Spleen (tissue), 7 donors: Measurements from ENCODE around the gene ALKBH7.
"Not testable (repeated sequence)": the region's sequence is repeated elsewhere in the genome, so short reads cannot be mapped to it uniquely, and the experiment has no call there.

Experiments used
- CTCF ChIP-seq, 11 experiments: fragments of 200-600 bp in 7 of 11; fragments of 450-650 bp in 4 of 11; sonication (generic) in 4 of 11; IDR thresholded peaks in 8 of 11; conservative IDR thresholded peaks in 3 of 11; 1 replicate in 7 of 11; 2 replicates in 4 of 11; pipeline versions ENCODE4 v1.4.0 to v1.8.0; 2016 to 2021; ENCODE audit warnings: antibody characterized with exemption in 11 of 11, inconsistent platforms in 4 of 11, mild to moderate bottlenecking in 1 of 11
- POLR2A ChIP-seq, 3 donors: fragments of 450-650 bp; IDR thresholded peaks; one replicate each; pipeline ENCODE4 v1.5.1; 2017; ENCODE audit warnings: antibody characterized with exemption in 3 of 3, mild to moderate bottlenecking in 1 of 3
- POLR2AphosphoS5 ChIP-seq, 3 donors: sonication (generic); formaldehyde crosslinking; IDR thresholded peaks; one replicate each; pipeline ENCODE4 v1.5.1; 2017; ENCODE audit warnings: antibody characterized with exemption in 3 of 3
- donor health status: DM: no; HTN: no; CAD: no; lungs with moderate emphysema.
- donor health status: DM: no; HTN: no; CAD: no.
- donor health status: DM: no; HTN: no; CAD: no.

- not testable (repeated sequence) for TF ChIP-seq CTCF (IDR thresholded peaks at IDR 0.05 in 8 of 11, conservative IDR thresholded peaks at IDR 0.05 in 3 of 11); POLR2AphosphoS5 (IDR thresholded peaks at IDR 0.05); POLR2A (IDR thresholded peaks at IDR 0.05)
Measured at GRCh38 chr19:6355321-6356040, 17.1 kb upstream of the ALKBH7 start.
